Karpas-422 (cell line): ENCODE measurements around the gene YIPF5. TPM values are rescaled to one million over a fixed set of nuclear protein-coding genes. Genes with fewer than 3 reads are reported as not detected.

Experiments used
- DNase-seq: peaks from one replicate; pipeline ENCODE4 v3.0.0-alpha.2; 2015
- H2AFZ ChIP-seq: fragments of 200-600 bp; sonication (generic); 2 replicates; pipeline ENCODE4 v1.6.1; 2014; ENCODE audit warnings: antibody characterized with exemption, low read length, mixed read lengths
- H3K27ac ChIP-seq: fragments of 200-600 bp; sonication (generic); 2 replicates; pipeline ENCODE4 v1.5.1; 2014; ENCODE audit warnings: mild to moderate bottlenecking, low read length, moderate library complexity
- H3K27me3 ChIP-seq: fragments of 200-600 bp; sonication (generic); 2 replicates; pipeline ENCODE4 v1.6.1; 2014; ENCODE audit warnings: low read length, mixed read lengths
- H3K36me3 ChIP-seq: fragments of 200-600 bp; sonication (generic); 2 replicates; pipeline ENCODE4 v1.6.1; 2014; ENCODE audit warnings: low read length, mixed read lengths; ENCODE audit not compliant: insufficient read depth
- H3K4me1 ChIP-seq: fragments of 200-600 bp; sonication (generic); 2 replicates; pipeline ENCODE4 v1.6.1; 2014; ENCODE audit warnings: mild to moderate bottlenecking, low read length, mixed read lengths
- H3K4me2 ChIP-seq: fragments of 200-600 bp; sonication (generic); 2 replicates; pipeline ENCODE4 v1.6.1; 2014; ENCODE audit warnings: low read length, low read depth, mild to moderate bottlenecking; ENCODE audit not compliant: poor library complexity, severe bottlenecking
- H3K4me3 ChIP-seq: fragments of 200-600 bp; sonication (generic); 2 replicates; pipeline ENCODE4 v1.5.1; 2014; ENCODE audit warnings: mild to moderate bottlenecking, antibody characterized with exemption, low read length, mixed read lengths
- H3K79me2 ChIP-seq: fragments of 200-600 bp; sonication (generic); 2 replicates; pipeline ENCODE4 v1.6.1; 2014; ENCODE audit warnings: mild to moderate bottlenecking, low read length, mixed read lengths
- H3K9ac ChIP-seq: fragments of 200-600 bp; sonication (generic); 2 replicates; pipeline ENCODE4 v1.6.0; 2014; ENCODE audit warnings: low read length
- H3K9me2 ChIP-seq: fragments of 200-600 bp; sonication (generic), shearing (Covaris generic); replicated peaks from 2 replicates; pipeline ENCODE4 v1.6.0; 2014; ENCODE audit warnings: mild to moderate bottlenecking, low read length, moderate library complexity; ENCODE audit not compliant: insufficient read depth
- H3K9me3 ChIP-seq: fragments of 300-700, 200-600 bp; sonication (generic); 2 replicates; pipeline ENCODE4 v1.6.1; 2014; ENCODE audit warnings: low read length, mixed read lengths
- H4K20me1 ChIP-seq: fragments of 200-600 bp; sonication (generic); 2 replicates; pipeline ENCODE4 v1.6.1; 2014; ENCODE audit warnings: mild to moderate bottlenecking, antibody characterized with exemption, low read length, low read depth; ENCODE audit not compliant: insufficient read depth
- small RNA-seq: library from RNA; depleted of rRNA; stranded (forward); fragments of <200 nt; gene quantifications from one replicate; pipeline ENCODE3, GENCODE V24; 2014
- total RNA-seq: library from RNA; depleted of rRNA; stranded (reverse); fragments of >200 nt; shearing (Covaris generic); gene quantifications from 2 replicates; pipeline ENCODE4 v1.2.3, GENCODE V29; 2014; ENCODE audit warnings: low replicate concordance; rRNA removed

The YIPF5 gene
- total RNA-seq, 1 experiment from 2014 or later = 21.3 TPM

DNA sequence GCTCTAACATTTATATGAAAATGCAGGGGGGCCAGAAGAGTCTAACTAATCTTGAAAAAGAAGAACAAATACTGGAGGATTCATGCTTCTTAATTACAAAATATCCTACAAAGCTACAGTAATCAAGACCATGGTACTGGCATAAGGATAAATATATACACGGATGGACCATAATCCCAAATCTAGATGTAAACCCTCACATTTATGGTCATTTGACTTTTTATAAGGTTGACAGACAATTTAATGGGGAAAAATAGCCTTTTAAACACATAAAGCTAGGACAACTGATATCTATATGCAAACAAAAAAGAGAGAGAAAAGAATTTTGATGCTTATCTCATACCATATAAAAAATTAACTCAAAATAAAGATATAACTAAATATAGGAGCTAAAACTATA, 55.9 kb downstream of the YIPF5 start:
- DNase-seq = no peak
- no peaks in the 10 kb centered on the region for H4K20me1 ChIP-seq
- no peak overlapping the region for H2AFZ ChIP-seq
- H3K27ac ChIP-seq = no peak overlapping the region
- no peaks in the 10 kb centered on the region for H3K9me3 ChIP-seq
- no peaks in the 10 kb centered on the region for H3K9me2 ChIP-seq
- no peak overlapping the region for H3K4me3 ChIP-seq
- H3K4me1 ChIP-seq = no peaks in the 10 kb centered on the region
- no peaks in the 10 kb centered on the region for H3K36me3 ChIP-seq
- H3K9ac ChIP-seq = no peak overlapping the region
- H3K27me3 ChIP-seq = no peaks in the 10 kb centered on the region
- no peaks in the 10 kb centered on the region for H3K79me2 ChIP-seq
- H3K4me2 ChIP-seq = no peak overlapping the region

Small RNA genes within 50 kb of the gene (small RNA-seq; reads per million reads assigned to genes)
- not detected for gene RN7SL87P

Other genes starting within 250 kb of the YIPF5 start
- gene KCTD16, start 214 bp upstream of the YIPF5 start, total RNA-seq = 0.11 and 0.36 TPM in 2 replicates